DND-41 (cell line): Measurements from ENCODE around the gene SYT6.

Source experiments
- ATAC-seq: fragments of 200-7000 bp; cut with Tn5 transposase; 3 replicates; pipeline ENCODE4 v1.9.1; 2021; ENCODE audit warnings: low read depth; ENCODE audit not compliant: insufficient read depth
- DNase-seq: peaks from one replicate; pipeline ENCODE4 v3.0.0-alpha.2; 2020
- H2AFZ ChIP-seq: 2 replicates; pipeline ENCODE4 v1.6.0; 2012; ENCODE audit warnings: low read depth, low read length
- H3K27ac ChIP-seq: 2 replicates; pipeline ENCODE4 v1.5.1; 2012; ENCODE audit warnings: low read length, inconsistent platforms
- H3K27me3 ChIP-seq: fragments of 200-600 bp; sonication (generic); 2 replicates; pipeline ENCODE4 v1.6.0; 2012; ENCODE audit warnings: low read length, mild to moderate bottlenecking, inconsistent platforms; ENCODE audit not compliant: insufficient read depth, poor library complexity
- H3K36me3 ChIP-seq: 2 replicates; pipeline ENCODE4 v1.5.1; 2012; ENCODE audit warnings: low read length, inconsistent platforms; ENCODE audit not compliant: insufficient read depth
- H3K4me1 ChIP-seq: 2 replicates; pipeline ENCODE4 v1.5.1; 2012; ENCODE audit warnings: mild to moderate bottlenecking, low read length; ENCODE audit not compliant: insufficient read depth
- H3K4me2 ChIP-seq: 2 replicates; pipeline ENCODE4 v1.6.0; 2012; ENCODE audit warnings: mild to moderate bottlenecking, moderate library complexity, low read length, inconsistent platforms; ENCODE audit not compliant: insufficient read depth
- H3K4me3 ChIP-seq, 2 experiments: fragments of 200-600 bp in 1 of 2; shearing (Covaris generic) in 1 of 2; 2 replicates each; pipeline ENCODE4 v1.5.1; 2012 to 2016; ENCODE audit warnings: inconsistent platforms in 2 of 2, low read length in 2 of 2, mild to moderate bottlenecking in 2 of 2, low read depth in 1 of 2, moderate library complexity in 1 of 2
- H3K79me2 ChIP-seq: 2 replicates; pipeline ENCODE4 v1.6.0; 2012; ENCODE audit warnings: low read length, inconsistent platforms; ENCODE audit not compliant: insufficient read depth
- H3K9ac ChIP-seq: 2 replicates; pipeline ENCODE4 v1.6.0; 2012; ENCODE audit warnings: low read depth, mild to moderate bottlenecking, inconsistent platforms, low read length, moderate library complexity
- H3K9me3 ChIP-seq: 2 replicates; pipeline ENCODE4 v1.5.1; 2012; ENCODE audit warnings: low read length, moderate library complexity, mild to moderate bottlenecking, inconsistent platforms; ENCODE audit not compliant: insufficient read depth, severe bottlenecking
- H4K20me1 ChIP-seq: 2 replicates; pipeline ENCODE4 v1.6.0; 2012; ENCODE audit warnings: low read length; ENCODE audit not compliant: insufficient read depth
- CTCF ChIP-seq: IDR thresholded peaks from 2 replicates; pipeline ENCODE4 v1.5.1; 2012; ENCODE audit warnings: borderline replicate concordance, low read length, moderate library complexity, mild to moderate bottlenecking; ENCODE audit not compliant: poor library complexity, severe bottlenecking; ENCODE audit errors: extremely low read depth
- EZH2 ChIP-seq: IDR thresholded peaks from 3 replicates; pipeline ENCODE4 v1.6.1; 2012; ENCODE audit warnings: borderline replicate concordance, low read depth, mild to moderate bottlenecking, moderate library complexity, low read length, inconsistent platforms; ENCODE audit not compliant: severe bottlenecking

SYT6 gene

GRCh38 chr1:114118351-114118990 is 35.2 kb downstream of the SYT6 start:
- ATAC-seq, result no peak
- Histone ChIP-seq H3K36me3 (no peaks in the 10 kb centered on the region), H3K9ac (no peak overlapping the region), H3K27ac (no peak overlapping the region), H3K9me3 (no peaks in the 10 kb centered on the region), H3K79me2 (no peaks in the 10 kb centered on the region), H3K4me3 (no peak overlapping the region), H3K27me3 (no peaks in the 10 kb centered on the region), H3K4me1 (no peaks in the 10 kb centered on the region), H4K20me1 (no peaks in the 10 kb centered on the region), H2AFZ (no peak overlapping the region), H3K4me2 (no peak overlapping the region)
- TF ChIP-seq CTCF (no peak), EZH2 (no peak)
- no peak for DNase-seq

GRCh38 chr1:114117654-114118053 is 36.0 kb downstream of the SYT6 start:
- TF ChIP-seq EZH2 (no peak), CTCF (no peak)
- no peak overlapping the region for H3K4me2 ChIP-seq
- H2AFZ ChIP-seq, result no peak overlapping the region
- no peaks in the 10 kb centered on the region for H4K20me1 ChIP-seq
- no peaks in the 10 kb centered on the region for H3K4me1 ChIP-seq
- H3K9me3 ChIP-seq, result no peaks in the 10 kb centered on the region
- H3K9ac ChIP-seq, result no peak overlapping the region
- H3K27ac ChIP-seq, result no peak overlapping the region
- ATAC-seq (no peak), DNase-seq (no peak)
- no peaks in the 10 kb centered on the region for H3K79me2 ChIP-seq
- no peak overlapping the region for H3K4me3 ChIP-seq
- H3K36me3 ChIP-seq, result no peaks in the 10 kb centered on the region
- no peaks in the 10 kb centered on the region for H3K27me3 ChIP-seq

DNA sequence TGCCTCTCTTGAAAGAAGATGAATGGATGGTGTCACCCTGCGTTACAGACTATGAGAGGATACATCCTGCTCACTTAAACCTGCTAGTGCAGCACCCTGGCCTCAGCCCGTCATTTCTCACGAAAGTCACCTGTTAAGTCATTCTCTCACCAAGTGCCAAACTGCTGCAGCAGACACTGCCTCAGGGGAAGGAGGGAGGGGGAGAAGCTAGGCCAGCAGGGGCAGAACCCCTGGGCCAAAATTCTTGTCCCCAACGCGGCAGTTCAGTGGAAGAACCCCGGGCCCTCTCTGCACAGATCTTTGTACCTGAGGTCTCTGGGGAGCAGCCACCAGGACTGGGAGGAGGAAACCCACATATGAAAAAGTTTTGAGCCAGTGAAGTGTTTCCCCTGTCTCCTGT is 37.6 kb downstream of the SYT6 start:
- no peak overlapping the region for H3K4me2 ChIP-seq
- no peak for DNase-seq

More for the DNA sequence above, 37.6 kb downstream of the SYT6 start:
- Histone ChIP-seq H3K9ac (no peak overlapping the region), H3K9me3 (no peaks in the 10 kb centered on the region), H3K27ac (no peak overlapping the region), H3K27me3 (no peaks in the 10 kb centered on the region), H2AFZ (no peak overlapping the region), H4K20me1 (no peaks in the 10 kb centered on the region), H3K36me3 (no peaks in the 10 kb centered on the region), H3K4me3 (no peak overlapping the region), H3K4me1 (no peaks in the 10 kb centered on the region), H3K79me2 (no peaks in the 10 kb centered on the region)
- 0 out of 3 replicates have a peak, but pooled peaks have one; percentile 9 for ATAC-seq
- TF ChIP-seq CTCF, result no peak
- TF ChIP-seq EZH2, result no peak
